Breast epithelium (tissue), 4 donors: ENCODE results near the gene ACOT8. TPM values are rescaled to one million over a fixed set of nuclear protein-coding genes. Genes with fewer than 3 reads are reported as not detected.
A peak's percentile ranks its signal among the peaks of the same experiment; 100 is the strongest.

Experiments
- DNase-seq, 2 donors: peaks; one replicate each; pipeline ENCODE4 v3.0.0-alpha.2; 2019; ENCODE audit warnings: low spot score in 2 of 2
- H3K27ac ChIP-seq, 2 donors: fragments of 200-600 bp; sonication (generic) in 1 of 2; one replicate each; pipeline ENCODE4 v1.5.1; 2016 to 2019; ENCODE audit warnings: mild to moderate bottlenecking in 1 of 2
- H3K27me3 ChIP-seq, 2 donors: fragments of 200-600 bp; sonication (generic) in 1 of 2; one replicate each; pipeline versions ENCODE4 v1.5.1 to v1.6.0; 2017 to 2019; ENCODE audit warnings: control low read depth in 1 of 2, mild to moderate bottlenecking in 1 of 2
- H3K36me3 ChIP-seq: fragments of 200-600 bp; one replicate; pipeline ENCODE4 v1.5.1; 2019
- H3K4me1 ChIP-seq, 2 donors: fragments of 200-600 bp; sonication (generic); one replicate each; pipeline ENCODE4 v1.5.1; 2016 to 2019; ENCODE audit warnings: control low read depth in 1 of 2
- H3K4me3 ChIP-seq, 3 donors: fragments of 200-600 bp; sonication (generic); 1 replicate in 2 of 3; 2 replicates in 1 of 3; pipeline ENCODE4 v1.5.1; 2016 to 2019; ENCODE audit warnings: mild to moderate bottlenecking in 3 of 3, moderate library complexity in 2 of 3
- H3K9me3 ChIP-seq, 2 donors: fragments of 200-600 bp; sonication (generic) in 1 of 2; one replicate each; pipeline ENCODE4 v1.5.1; 2016 to 2019; ENCODE audit warnings: control low read depth in 1 of 2
- CTCF ChIP-seq, 3 donors: fragments of 450-650 bp; IDR thresholded peaks; one replicate each; pipeline ENCODE4 v1.5.1; 2016 to 2017; ENCODE audit warnings: antibody characterized with exemption in 3 of 3, mild to moderate bottlenecking in 3 of 3, moderate library complexity in 3 of 3
- POLR2A ChIP-seq: fragments of 450-650 bp; IDR thresholded peaks from one replicate; pipeline ENCODE4 v1.6.1; 2016; ENCODE audit warnings: antibody characterized with exemption, mild to moderate bottlenecking, moderate library complexity
- POLR2AphosphoS5 ChIP-seq, 3 donors: sonication (generic); formaldehyde crosslinking; IDR thresholded peaks; one replicate each; pipeline ENCODE4 v1.6.1; 2017; ENCODE audit warnings: antibody characterized with exemption in 3 of 3
- intact Hi-C: fragments of 100-400 bp; cut with DNase I; formaldehyde crosslinking; loops from one replicate; pipeline ENCODE4 v1.15.1; 2023; ENCODE audit warnings: low total_unique reads
- total RNA-seq, 3 donors: library from RNA; depleted of rRNA; stranded (reverse); fragments of >200 nt; gene quantifications; one replicate each; pipeline ENCODE4 v1.1.0, GENCODE V29; 2016

ACOT8 gene
- total RNA-seq, 3 donors from 2014 or later, result 33.4 to 48.9 (median 37.3) TPM

- TF ChIP-seq POLR2A (no peak), POLR2AphosphoS5 (IDR thresholded peaks at IDR 0.05) (no peak), CTCF (IDR thresholded peaks at IDR 0.05) (no peak)
- no peak overlapping the region for H3K27ac ChIP-seq
- H3K9me3 ChIP-seq, result no peaks in the 10 kb centered on the region
- peaks cover 0 to 4% of the 10 kb centered on the region in 2 donors for H3K4me1 ChIP-seq
- H3K4me3 ChIP-seq, result peak overlapping the region in 1 of 3 donors; percentile 47
- DNase-seq, result peak in 1 of 2 donors; percentile 69
- H3K27me3 ChIP-seq, result peaks cover 0 to 20% of the 10 kb centered on the region in 2 donors
- H3K36me3 ChIP-seq, result no peaks in the 10 kb centered on the region
- intact Hi-C loops, result no loop called here
These were observed 34.3 kb downstream of the ACOT8 start for GRCh38 chr20:45822857-45823256.

GRCh38 chr20:45821947-45822346 is 35.2 kb downstream of the ACOT8 start:
- H3K27me3 ChIP-seq, result peaks cover 0 to 20% of the 10 kb centered on the region in 2 donors
- H3K9me3 ChIP-seq, result no peaks in the 10 kb centered on the region
- H3K27ac ChIP-seq, result no peak overlapping the region
- DNase-seq, result no peak
- no peak overlapping the region for H3K4me3 ChIP-seq
- H3K36me3 ChIP-seq, result no peaks in the 10 kb centered on the region
- H3K4me1 ChIP-seq, result peaks cover 0 to 4% of the 10 kb centered on the region in 2 donors
- intact Hi-C loops, result no loop called here
- TF ChIP-seq CTCF (IDR thresholded peaks at IDR 0.05) (no peak), POLR2AphosphoS5 (IDR thresholded peaks at IDR 0.05) (no peak), POLR2A (no peak)

DNA sequence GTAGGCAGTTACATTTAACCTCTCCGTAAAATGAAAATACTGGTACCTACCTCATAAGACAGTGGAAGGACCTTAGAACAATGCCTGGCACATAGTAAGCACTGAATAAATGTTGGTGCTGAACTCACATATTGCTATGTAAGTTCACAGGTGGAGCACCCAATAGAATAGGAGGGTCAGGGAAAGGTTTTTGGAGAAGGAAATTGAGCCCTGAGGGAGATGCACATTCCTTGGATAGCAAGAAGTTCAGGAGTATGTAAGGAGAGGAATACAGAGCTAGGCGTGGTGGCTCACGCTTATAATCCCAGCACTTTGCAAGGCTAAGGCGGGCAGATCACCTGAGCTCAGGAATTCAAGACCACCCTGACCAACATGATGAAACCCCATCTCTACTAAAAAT is 37.7 kb downstream of the ACOT8 start:
- TF ChIP-seq POLR2AphosphoS5 (IDR thresholded peaks at IDR 0.05), result no peak
- TF ChIP-seq CTCF (IDR thresholded peaks at IDR 0.05), result no peak
- no peak for TF ChIP-seq POLR2A
- Histone ChIP-seq H3K36me3 (no peaks in the 10 kb centered on the region), H3K27me3 (peaks cover 0 to 20% of the 10 kb centered on the region in 2 donors), H3K4me3 (no peak overlapping the region), H3K9me3 (no peaks in the 10 kb centered on the region), H3K27ac (no peak overlapping the region), H3K4me1 (peaks cover 0 to 4% of the 10 kb centered on the region in 2 donors)
- DNase-seq, result no peak
- intact Hi-C loops, result no loop called here

- H3K36me3 ChIP-seq, result no peaks in the 10 kb centered on the region
- H3K9me3 ChIP-seq, result no peaks in the 10 kb centered on the region
- peaks cover 0 to 3% of the 10 kb centered on the region in 2 donors for H3K4me1 ChIP-seq
- H3K27ac ChIP-seq, result peak overlapping the region; percentile 30 to 56
- peaks cover 0 to 11% of the 10 kb centered on the region in 2 donors for H3K27me3 ChIP-seq
- intact Hi-C loops, result no loop called here
- no peak for TF ChIP-seq POLR2AphosphoS5 (IDR thresholded peaks at IDR 0.05)
- no peak for TF ChIP-seq POLR2A
- TF ChIP-seq CTCF (IDR thresholded peaks at IDR 0.05), result no peak
- H3K4me3 ChIP-seq, result no peak overlapping the region
- DNase-seq, result no peak
These were observed 39.0 kb downstream of the ACOT8 start for GRCh38 chr20:45818239-45818638.

- TF ChIP-seq POLR2AphosphoS5 (IDR thresholded peaks at IDR 0.05) (no peak), CTCF (IDR thresholded peaks at IDR 0.05) (no peak), POLR2A (no peak)
- intact Hi-C loops, result no loop called here
These were observed 39.6 kb downstream of the ACOT8 start for GRCh38 chr20:45817376-45818194.

More at GRCh38 chr20:45817376-45818194, 39.6 kb downstream of the ACOT8 start:
- Histone ChIP-seq H3K4me1 (peaks cover 0 to 3% of the 10 kb centered on the region in 2 donors), H3K27me3 (peaks cover 0 to 7% of the 10 kb centered on the region in 2 donors), H3K4me3 (no peak overlapping the region), H3K9me3 (no peaks in the 10 kb centered on the region), H3K27ac (peak overlapping the region; percentile 30 to 58), H3K36me3 (no peaks in the 10 kb centered on the region)
- no peak for DNase-seq
